ENCODE data around the gene FAM83G.
"Not testable (repeated sequence)": the region's sequence is repeated elsewhere in the genome, so short reads cannot be mapped to it uniquely, and the experiment has no call there.

Gene FAM83G

GRCh38 chr17:19023209-19023999, 18.8 kb upstream of the FAM83G start:
- no peak for DNase-seq

- no peak for DNase-seq
These were observed 18.2 kb upstream of the FAM83G start for GRCh38 chr17:19022747-19023146.

GRCh38 chr17:19022128-19022527, 17.6 kb upstream of the FAM83G start:
- no peak for DNase-seq

GRCh38 chr17:19021622-19022083, 17.1 kb upstream of the FAM83G start:
- DNase-seq: no peak

GRCh38 chr17:19021011-19021621, 16.6 kb upstream of the FAM83G start:
- DNase-seq: not testable (repeated sequence)

GRCh38 chr17:19020016-19020415, 15.5 kb upstream of the FAM83G start:
- no peak for DNase-seq

GRCh38 chr17:19019041-19019941, 14.7 kb upstream of the FAM83G start:
- peak; percentile 51 for DNase-seq

- DNase-seq: no peak
These were observed 14.0 kb upstream of the FAM83G start for GRCh38 chr17:19018600-19018950.

- DNase-seq: no peak
These were observed 13.4 kb upstream of the FAM83G start for GRCh38 chr17:19017804-19018599.

- no peak for DNase-seq
These were observed 12.8 kb upstream of the FAM83G start for GRCh38 chr17:19017401-19017800.

- no peak for DNase-seq
These were observed 12.3 kb upstream of the FAM83G start for GRCh38 chr17:19016881-19017280.

- no peak for DNase-seq
These were observed 11.7 kb upstream of the FAM83G start for GRCh38 chr17:19016297-19016696.

GRCh38 chr17:19015428-19015827, 10.9 kb upstream of the FAM83G start:
- no peak for DNase-seq

GRCh38 chr17:19014628-19015215, 10.2 kb upstream of the FAM83G start:
- no peak for DNase-seq

- no peak for DNase-seq
These were observed 9.5 kb upstream of the FAM83G start for GRCh38 chr17:19013806-19014627.

- DNase-seq: no peak
These were observed 8.7 kb upstream of the FAM83G start for GRCh38 chr17:19013226-19013625.

- no peak for DNase-seq
These were observed 7.9 kb upstream of the FAM83G start for GRCh38 chr17:19012171-19013080.

GRCh38 chr17:19011581-19011980, 7.0 kb upstream of the FAM83G start:
- no peak for DNase-seq

GRCh38 chr17:19010729-19011505, 6.4 kb upstream of the FAM83G start:
- DNase-seq: no peak
